GM20431 (cell line): ENCODE data around the gene EVC.
"Not testable (repeated sequence)": the region's sequence is repeated elsewhere in the genome, so short reads cannot be mapped to it uniquely, and the experiment has no call there.

Experiments
- in situ Hi-C: fragments of 300-500 bp; cut with MseI, MboI; formaldehyde crosslinking; loops from one replicate; pipeline ENCODE4 v1.15.0; 2020; ENCODE audit warnings: low sequenced_read_pairs; ENCODE audit not compliant: unreplicated experiment

The EVC gene

GRCh38 chr4:5827108-5828004 lies 116.4 kb downstream of the EVC start:
- in situ Hi-C loops = no loop called here

GRCh38 chr4:5828005-5828391 lies 117.0 kb downstream of the EVC start:
- in situ Hi-C loops = no loop called here

GRCh38 chr4:5836943-5837342 lies 125.9 kb downstream of the EVC start:
- in situ Hi-C loops = no loop called here

- in situ Hi-C loops = not testable (repeated sequence)
Observed at GRCh38 chr4:5837483-5837882, 126.5 kb downstream of the EVC start.

GRCh38 chr4:5839332-5839731 lies 128.3 kb downstream of the EVC start:
- in situ Hi-C loops = no loop called here

- in situ Hi-C loops = no loop called here
Observed at GRCh38 chr4:5839751-5840674, 129.0 kb downstream of the EVC start.

- in situ Hi-C loops = no loop called here
Observed at GRCh38 chr4:5842456-5842855, 131.5 kb downstream of the EVC start.

- in situ Hi-C loops = no loop called here
Observed at GRCh38 chr4:5843573-5844530, 132.9 kb downstream of the EVC start.

GRCh38 chr4:5845035-5845905 lies 134.3 kb downstream of the EVC start:
- in situ Hi-C loops = no loop called here

GRCh38 chr4:5851637-5852301 lies 140.8 kb downstream of the EVC start:
- in situ Hi-C loops = no loop called here

GRCh38 chr4:5852523-5853202 lies 141.7 kb downstream of the EVC start:
- in situ Hi-C loops = no loop called here

GRCh38 chr4:5854929-5855328 lies 143.9 kb downstream of the EVC start:
- in situ Hi-C loops = no loop called here

- in situ Hi-C loops = not testable (repeated sequence)
Observed at GRCh38 chr4:5856362-5856761, 145.4 kb downstream of the EVC start.

- in situ Hi-C loops = no loop called here
Observed at GRCh38 chr4:5857199-5857598, 146.2 kb downstream of the EVC start.

GRCh38 chr4:5858020-5858769 lies 147.2 kb downstream of the EVC start:
- in situ Hi-C loops = no loop called here

GRCh38 chr4:5863461-5864113 lies 152.6 kb downstream of the EVC start:
- in situ Hi-C loops = no loop called here
